SK-MEL-5 (cell line): ENCODE data around the gene STX16. TPM values are rescaled to one million over a fixed set of nuclear protein-coding genes. Genes with fewer than 3 reads are reported as not detected.
"Not testable (repeated sequence)": the region's sequence is repeated elsewhere in the genome, so short reads cannot be mapped to it uniquely, and the experiment has no call there.

Experiments
- DNase-seq: peaks from one replicate; pipeline ENCODE4 v3.0.0-alpha.2; 2016; ENCODE audit warnings: low read depth, low spot score
- in situ Hi-C: cut with HindIII; loops from 2 replicates; pipeline ENCODE4 v1.10.0; 2016; ENCODE audit warnings: low sequenced_read_pairs, high pct_unique_total_duplicates, low pct_unique_long_range_greater_than_20kb
- total RNA-seq: library from RNA; depleted of rRNA; stranded (reverse); fragments of >200 nt; shearing (Covaris generic); gene quantifications from 2 replicates; pipeline ENCODE4 v1.2.3, GENCODE V29; 2014; rRNA removed

STX16 gene
- total RNA-seq, 1 experiment from 2014 or later: 16.9 TPM

- no peak for DNase-seq
- in situ Hi-C loops: no loop called here
Measured at GRCh38 chr20:58717278-58718091, 66.4 kb downstream of the STX16 start.

- in situ Hi-C loops: no loop called here
- no peak for DNase-seq
Measured at GRCh38 chr20:58718121-58718563, 67.1 kb downstream of the STX16 start.

GRCh38 chr20:58718729-58719128 lies 67.6 kb downstream of the STX16 start:
- in situ Hi-C loops: no loop called here
- no peak for DNase-seq

GRCh38 chr20:58719258-58719657 lies 68.2 kb downstream of the STX16 start:
- DNase-seq: no peak
- in situ Hi-C loops: no loop called here

GRCh38 chr20:58719971-58720371 lies 68.9 kb downstream of the STX16 start:
- DNase-seq: no peak
- in situ Hi-C loops: no loop called here

- no peak for DNase-seq
Measured at GRCh38 chr20:58720890-58721289, 69.8 kb downstream of the STX16 start.

GRCh38 chr20:58721951-58722778 lies 71.1 kb downstream of the STX16 start:
- in situ Hi-C loops: no loop called here
- DNase-seq: no peak

More at GRCh38 chr20:58720890-58721289, 69.8 kb downstream of the STX16 start:
- in situ Hi-C loops: no loop called here

- DNase-seq: no peak
- in situ Hi-C loops: no loop called here
Measured at GRCh38 chr20:58722877-58723627, 72.0 kb downstream of the STX16 start.

- DNase-seq: no peak
- in situ Hi-C loops: no loop called here
Measured at GRCh38 chr20:58723628-58723984, 72.5 kb downstream of the STX16 start.

GRCh38 chr20:58726156-58726555 lies 75.1 kb downstream of the STX16 start:
- in situ Hi-C loops, DNase-seq: not testable (repeated sequence)

Other genes with a start within 250 kb of the STX16 start
- gene APCDD1L, start 135.9 kb upstream of the STX16 start, total RNA-seq: not detected in 2 replicates
- gene NPEPL1, start 41.5 kb downstream of the STX16 start, total RNA-seq: 3.2 and 3.4 TPM in 2 replicates
- gene GNAS-AS1, start 199.6 kb downstream of the STX16 start, total RNA-seq: 0.55 and 0.90 TPM in 2 replicates
- 589 and 602 TPM in 2 replicates for gene GNAS, start 201.4 kb downstream of the STX16 start, total RNA-seq